GM12865 (cell line): ENCODE measurements around the gene ESR1.

Experiments used
- DNase-seq: peaks from one replicate; pipeline ENCODE4 v3.0.0; 2010; ENCODE audit warnings: low read depth
- H3K4me3 ChIP-seq: 2 replicates; pipeline ENCODE4 v1.5.1; 2011; ENCODE audit warnings: mild to moderate bottlenecking, low read depth, low read length, control low read depth
- TF ChIP-seq, protein P1 (sequence below): IDR thresholded peaks from 2 replicates; pipeline ENCODE4 v1.5.1; 2011; ENCODE audit warnings: low read length, control low read depth, low read depth, inconsistent platforms; ENCODE audit not compliant: insufficient read depth; ENCODE audit errors: missing control alignments

Gene ESR1

DNA sequence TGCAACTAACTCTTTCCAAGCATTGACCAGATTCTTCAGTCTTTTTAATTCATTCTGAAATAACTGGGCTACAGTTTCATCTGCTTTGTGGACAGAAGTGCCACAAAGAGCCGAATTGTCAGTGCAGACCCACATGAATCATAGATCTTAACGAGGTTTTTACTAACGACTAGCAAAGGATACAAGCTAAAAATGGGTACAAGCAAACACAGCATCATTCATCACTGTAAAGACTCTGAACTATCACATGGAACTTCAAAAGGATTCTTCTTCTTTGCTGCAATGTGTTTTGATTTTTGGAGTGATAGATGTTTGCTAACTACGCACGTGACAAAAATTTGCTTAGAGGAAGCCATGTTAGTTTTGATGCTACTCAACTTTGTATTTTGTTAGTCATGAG, 227.1 kb downstream of the ESR1 start:
- no peak overlapping the region for H3K4me3 ChIP-seq
- DNase-seq: no peak
- TF ChIP-seq, protein P1, sequence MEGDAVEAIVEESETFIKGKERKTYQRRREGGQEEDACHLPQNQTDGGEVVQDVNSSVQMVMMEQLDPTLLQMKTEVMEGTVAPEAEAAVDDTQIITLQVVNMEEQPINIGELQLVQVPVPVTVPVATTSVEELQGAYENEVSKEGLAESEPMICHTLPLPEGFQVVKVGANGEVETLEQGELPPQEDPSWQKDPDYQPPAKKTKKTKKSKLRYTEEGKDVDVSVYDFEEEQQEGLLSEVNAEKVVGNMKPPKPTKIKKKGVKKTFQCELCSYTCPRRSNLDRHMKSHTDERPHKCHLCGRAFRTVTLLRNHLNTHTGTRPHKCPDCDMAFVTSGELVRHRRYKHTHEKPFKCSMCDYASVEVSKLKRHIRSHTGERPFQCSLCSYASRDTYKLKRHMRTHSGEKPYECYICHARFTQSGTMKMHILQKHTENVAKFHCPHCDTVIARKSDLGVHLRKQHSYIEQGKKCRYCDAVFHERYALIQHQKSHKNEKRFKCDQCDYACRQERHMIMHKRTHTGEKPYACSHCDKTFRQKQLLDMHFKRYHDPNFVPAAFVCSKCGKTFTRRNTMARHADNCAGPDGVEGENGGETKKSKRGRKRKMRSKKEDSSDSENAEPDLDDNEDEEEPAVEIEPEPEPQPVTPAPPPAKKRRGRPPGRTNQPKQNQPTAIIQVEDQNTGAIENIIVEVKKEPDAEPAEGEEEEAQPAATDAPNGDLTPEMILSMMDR: no peak

DNA sequence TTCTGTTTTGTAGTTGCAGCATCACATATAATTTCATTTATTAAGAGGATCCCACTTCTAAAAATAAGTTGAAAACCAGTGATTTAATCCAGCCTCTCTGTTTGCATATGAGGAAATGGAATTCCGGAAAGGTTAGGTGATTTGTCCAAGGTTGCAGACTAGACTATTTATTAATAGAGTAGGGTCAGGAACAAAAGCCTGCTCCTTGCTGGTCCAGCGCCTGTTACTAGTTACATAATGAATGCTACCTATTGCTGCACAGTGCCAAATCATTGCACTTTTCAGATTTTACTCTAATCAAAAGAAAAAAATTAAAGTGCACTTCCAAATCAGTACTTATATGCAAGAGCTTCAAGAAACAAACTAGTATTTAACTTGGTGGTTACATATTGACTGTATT, 238.6 kb downstream of the ESR1 start:
- no peak overlapping the region for H3K4me3 ChIP-seq
- no peak for DNase-seq
- TF ChIP-seq, protein P1: no peak

DNA sequence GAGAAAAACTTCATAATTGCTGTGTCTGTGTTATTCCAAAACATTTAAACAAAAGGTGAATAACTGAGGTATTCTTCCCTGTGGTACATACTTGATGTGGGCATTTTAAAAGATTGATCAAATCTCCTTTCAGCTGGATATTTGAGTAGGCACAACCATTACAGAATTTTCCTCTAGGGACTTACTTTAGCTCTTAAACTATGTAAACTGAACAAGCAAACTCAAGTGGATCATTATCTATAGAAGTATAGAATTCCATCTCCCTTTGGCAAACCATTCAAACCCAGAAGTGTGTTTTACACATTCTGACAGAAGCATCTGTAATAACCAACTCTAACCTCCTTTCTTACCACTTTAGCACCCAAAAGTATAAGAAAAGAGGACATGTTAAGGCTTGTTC, 241.4 kb downstream of the ESR1 start:
- TF ChIP-seq, protein P1: no peak
- DNase-seq: no peak
- H3K4me3 ChIP-seq: no peak overlapping the region

DNA sequence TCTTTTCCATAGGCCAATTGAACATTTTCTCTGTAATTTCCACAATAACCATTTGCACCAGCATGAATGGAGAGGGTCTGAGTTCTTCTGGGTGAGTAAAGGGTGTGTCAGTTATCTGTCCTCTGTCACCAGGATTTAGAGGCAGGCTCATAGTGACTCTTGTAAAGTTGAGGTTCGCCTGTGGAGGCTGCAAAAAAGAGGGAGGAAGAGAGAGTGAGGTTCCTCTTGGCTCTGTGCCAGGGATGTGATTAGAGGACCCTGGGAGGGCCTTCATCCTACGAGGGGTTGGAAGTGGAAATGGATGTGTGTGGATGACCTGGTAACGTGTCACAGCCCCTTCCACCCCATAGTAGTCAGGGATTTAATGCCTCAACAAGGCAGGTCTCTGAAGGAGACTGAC, 242.0 kb downstream of the ESR1 start:
- TF ChIP-seq, protein P1: no peak
- H3K4me3 ChIP-seq: no peak overlapping the region
- DNase-seq: no peak

DNA sequence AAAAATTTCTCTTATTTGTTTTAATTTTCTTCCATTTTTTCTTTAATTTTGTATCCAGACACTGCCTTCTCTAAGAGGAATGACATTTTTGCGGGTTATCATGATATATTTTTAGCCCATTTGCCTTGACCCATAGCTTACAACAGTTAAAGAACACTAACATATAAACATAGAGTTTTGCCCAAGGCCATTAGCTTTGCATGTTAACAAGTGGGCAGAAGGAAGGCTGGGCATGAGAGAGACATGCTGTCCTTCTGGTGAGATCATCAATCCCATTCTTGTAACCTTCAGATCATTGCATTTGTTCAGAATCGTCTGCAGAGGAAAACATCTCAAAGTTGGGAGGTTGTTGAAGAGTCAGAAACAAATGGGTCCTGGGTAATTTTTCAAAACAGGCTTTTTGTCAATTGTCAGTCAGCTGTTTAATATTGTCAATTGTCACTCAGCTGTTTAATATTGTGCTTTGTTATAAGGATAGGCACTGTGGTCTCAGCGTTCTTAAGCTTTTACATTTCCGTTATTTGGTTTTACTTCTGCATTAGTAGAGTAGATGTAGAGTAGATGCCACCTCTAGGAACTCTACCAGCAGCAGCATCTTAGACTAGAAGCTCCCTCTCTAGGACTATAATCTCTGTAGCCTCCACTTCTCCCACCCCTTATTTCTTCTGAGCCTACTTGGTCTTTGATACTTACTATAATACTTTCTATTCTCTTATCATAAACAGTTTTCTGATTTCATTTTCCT, 243.1 kb downstream of the ESR1 start:
- DNase-seq: no peak
- TF ChIP-seq, protein P1: no peak
- H3K4me3 ChIP-seq: no peak overlapping the region

DNA sequence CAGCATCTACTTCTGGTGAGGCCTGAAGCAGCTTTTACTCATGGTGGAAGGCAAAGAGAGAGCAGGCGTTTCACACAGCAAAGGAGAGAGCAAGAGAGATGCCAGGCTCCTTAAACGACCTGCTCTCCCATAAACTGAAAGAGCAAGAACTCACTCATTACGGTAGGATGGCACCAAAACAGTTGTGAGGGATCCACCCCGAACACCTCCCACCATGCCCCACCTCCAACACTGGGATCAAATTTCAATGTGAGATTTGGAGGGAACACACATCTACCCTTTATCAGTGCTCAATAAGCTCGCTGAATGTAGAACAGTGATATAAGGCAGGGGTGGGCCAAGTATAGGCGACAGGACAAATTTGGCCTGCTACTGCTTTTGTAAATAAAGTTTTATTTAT, 244.6 kb downstream of the ESR1 start:
- no peak overlapping the region for H3K4me3 ChIP-seq
- no peak for DNase-seq
- TF ChIP-seq, protein P1: no peak

DNA sequence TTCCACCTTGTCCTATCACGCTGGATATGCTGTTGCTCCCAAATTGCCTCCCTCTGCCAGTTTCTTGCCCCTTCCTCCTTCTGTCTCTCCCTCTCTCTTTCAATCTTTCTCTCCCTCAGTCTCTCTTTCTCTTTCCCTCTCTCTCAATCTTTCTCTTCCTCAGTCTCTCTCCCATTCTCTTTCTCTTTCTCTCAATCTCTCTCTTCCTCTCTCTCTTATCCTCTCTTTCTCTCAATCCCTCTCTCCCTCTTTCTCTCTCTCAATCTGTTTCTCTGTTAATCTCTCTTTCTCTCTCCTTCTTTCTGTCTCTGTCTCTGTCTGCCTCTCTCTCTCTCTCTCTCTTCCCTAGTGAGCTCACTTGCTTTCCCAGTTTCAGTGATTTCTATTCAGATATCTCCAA, 245.8 kb downstream of the ESR1 start:
- no peak for DNase-seq
- TF ChIP-seq, protein P1: no peak
- H3K4me3 ChIP-seq: no peak overlapping the region
